GM12872 (cell line): Measurements from ENCODE around the gene CNTN4.

Source experiments
- TF ChIP-seq, protein P1 (sequence below): IDR thresholded peaks from 3 replicates; pipeline ENCODE4 v1.5.1; 2011; ENCODE audit warnings: low read depth, mild to moderate bottlenecking, low read length, moderate library complexity; ENCODE audit not compliant: insufficient read depth

The CNTN4 gene

DNA sequence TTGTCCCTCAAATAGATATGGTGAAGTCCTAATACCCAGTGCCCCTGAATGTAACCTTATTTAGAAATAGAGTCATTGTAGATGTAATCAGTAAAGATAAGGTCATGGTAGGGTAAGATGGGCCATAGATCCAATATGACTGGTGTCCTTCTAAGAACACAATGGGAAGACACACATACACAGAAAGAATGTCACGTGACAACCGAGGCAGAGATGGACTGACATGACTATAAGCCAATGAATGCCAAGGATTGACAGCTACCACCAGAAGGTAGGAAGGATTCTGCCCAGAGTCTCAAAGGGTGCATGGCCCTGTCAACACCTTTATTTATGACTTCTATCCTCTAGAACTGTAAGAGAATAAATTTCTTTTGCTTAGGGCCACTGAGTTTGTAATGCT is 780.4 kb downstream of the CNTN4 start:
- TF ChIP-seq, protein P1, sequence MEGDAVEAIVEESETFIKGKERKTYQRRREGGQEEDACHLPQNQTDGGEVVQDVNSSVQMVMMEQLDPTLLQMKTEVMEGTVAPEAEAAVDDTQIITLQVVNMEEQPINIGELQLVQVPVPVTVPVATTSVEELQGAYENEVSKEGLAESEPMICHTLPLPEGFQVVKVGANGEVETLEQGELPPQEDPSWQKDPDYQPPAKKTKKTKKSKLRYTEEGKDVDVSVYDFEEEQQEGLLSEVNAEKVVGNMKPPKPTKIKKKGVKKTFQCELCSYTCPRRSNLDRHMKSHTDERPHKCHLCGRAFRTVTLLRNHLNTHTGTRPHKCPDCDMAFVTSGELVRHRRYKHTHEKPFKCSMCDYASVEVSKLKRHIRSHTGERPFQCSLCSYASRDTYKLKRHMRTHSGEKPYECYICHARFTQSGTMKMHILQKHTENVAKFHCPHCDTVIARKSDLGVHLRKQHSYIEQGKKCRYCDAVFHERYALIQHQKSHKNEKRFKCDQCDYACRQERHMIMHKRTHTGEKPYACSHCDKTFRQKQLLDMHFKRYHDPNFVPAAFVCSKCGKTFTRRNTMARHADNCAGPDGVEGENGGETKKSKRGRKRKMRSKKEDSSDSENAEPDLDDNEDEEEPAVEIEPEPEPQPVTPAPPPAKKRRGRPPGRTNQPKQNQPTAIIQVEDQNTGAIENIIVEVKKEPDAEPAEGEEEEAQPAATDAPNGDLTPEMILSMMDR: no peak

DNA sequence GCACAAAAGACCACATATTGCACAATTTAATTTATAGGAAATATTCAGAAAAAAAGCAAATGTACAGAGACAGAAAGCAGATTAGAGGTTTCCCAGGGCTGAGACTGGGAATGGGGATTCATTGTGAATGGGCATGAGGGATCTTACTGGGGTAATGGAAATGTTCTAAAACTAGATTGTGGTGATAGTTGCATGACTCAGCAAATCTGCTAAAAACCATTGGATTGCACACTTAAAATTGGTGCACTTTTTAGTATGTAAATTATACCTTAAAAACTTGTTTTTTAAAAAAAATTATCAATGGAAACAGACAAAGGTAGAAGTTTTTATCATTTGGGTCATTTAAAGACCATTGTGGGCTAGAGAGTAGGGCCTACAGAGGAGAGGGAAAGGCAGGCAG is 780.9 kb downstream of the CNTN4 start:
- TF ChIP-seq, protein P1: no peak

DNA sequence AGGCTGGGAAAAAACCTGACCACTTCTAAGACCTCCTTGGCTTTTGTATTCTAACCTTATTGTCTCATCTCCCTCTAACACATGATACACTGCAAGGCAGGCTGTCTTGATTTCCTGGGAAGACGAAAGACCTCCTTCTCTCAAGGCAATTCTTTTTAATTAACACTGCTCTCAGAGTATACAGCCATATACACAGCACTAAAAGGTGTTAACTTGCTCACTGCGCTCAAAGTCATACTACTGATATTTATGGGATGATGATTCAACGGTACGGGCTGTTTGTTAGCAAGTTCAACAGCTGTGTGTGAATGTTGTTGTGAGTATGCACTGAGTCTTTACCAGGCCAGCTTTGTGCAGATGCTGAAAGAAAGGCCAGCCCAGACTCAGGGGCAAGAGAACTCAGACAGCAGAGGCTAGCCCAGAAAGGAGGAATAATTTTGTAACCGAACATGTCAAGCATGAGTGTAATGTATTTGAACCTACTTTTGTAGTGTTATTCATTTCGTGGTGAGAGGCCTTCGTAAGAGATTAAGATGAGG is 781.6 kb downstream of the CNTN4 start:
- TF ChIP-seq, protein P1: no peak

DNA sequence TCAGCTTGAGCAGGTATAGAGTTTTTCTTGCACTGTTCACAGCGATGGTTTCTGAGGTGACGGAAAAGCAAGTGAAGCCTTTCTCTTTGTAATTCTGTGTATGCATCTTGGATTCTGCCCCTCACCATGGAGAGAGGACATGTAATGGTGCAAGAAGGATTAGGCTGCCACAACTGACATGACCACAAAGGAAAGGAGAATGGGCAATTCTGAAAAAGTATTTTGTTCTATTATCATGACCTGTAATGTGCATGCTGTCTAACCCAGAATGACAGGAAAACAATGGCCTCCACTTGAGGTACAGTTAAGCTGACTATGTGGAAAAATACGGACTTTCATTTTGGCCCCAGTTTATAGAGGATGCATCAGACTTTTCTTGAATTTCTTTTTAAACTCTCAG is 784.6 kb downstream of the CNTN4 start:
- TF ChIP-seq, protein P1: no peak

DNA sequence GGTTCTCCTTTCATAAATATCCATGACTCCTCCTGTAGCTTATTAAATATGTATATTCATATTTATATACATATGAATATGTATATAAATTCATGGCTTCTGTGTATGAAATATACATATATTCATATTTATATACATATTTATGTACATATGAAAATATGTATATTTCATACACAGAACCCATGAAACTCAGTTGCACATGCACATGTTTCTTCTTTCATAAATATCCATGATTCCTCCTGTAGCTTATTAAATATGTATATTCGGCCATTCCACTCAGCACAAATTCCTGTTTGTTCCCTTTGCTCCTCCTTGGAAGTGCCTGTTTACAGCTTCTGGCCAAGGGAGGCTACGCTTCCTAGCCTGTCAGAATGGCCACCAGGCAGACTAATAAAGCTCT is 789.9 kb downstream of the CNTN4 start:
- TF ChIP-seq, protein P1: no peak

DNA sequence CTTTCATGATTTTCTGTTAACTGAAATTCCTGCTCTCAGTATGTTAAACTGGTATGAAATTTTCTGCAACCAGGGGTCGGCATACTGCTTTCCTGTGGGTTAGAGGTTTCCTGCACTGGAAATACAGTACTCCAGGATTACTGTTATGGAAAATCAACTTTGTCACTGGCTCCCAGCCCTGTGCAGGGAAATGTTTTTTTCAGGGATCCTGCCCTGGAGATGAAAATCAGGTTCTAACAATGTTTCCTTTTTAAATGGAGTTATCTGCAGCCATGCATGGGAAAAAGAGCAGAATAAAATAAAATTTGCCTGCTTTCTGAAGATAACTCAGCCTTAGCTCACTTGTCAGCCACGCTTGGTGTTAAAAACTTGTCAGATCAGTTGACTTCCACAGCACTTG is 791.1 kb downstream of the CNTN4 start:
- TF ChIP-seq, protein P1: no peak

DNA sequence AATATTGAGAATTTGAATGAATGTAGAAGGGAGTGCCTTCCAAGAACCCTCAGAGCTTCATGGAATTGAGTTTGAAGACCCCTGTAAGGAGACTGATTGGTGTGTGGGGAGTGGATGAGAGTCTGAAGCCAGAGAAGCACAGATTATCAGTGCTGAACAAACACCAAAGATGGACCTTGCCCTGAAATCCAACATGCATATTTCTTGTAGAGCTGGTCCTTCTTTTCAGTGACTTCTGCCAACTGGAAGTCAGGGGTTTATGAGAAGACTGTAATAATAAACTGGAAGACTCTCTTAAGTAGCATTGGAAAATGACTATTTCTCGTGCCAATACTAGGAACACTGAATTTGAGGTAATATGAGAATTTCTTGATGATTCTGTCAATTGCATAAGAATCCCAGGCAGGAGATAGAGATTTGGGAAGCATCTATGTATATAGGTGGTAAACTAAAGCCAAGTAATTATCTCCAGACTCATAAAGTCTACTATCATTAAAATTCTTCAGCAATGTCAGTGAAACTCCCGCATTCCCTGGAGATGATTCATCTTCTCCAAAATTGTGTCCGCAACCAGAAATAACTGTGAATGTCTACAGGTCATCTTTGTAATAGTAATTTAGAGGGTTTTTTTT is 797.8 kb downstream of the CNTN4 start:
- TF ChIP-seq, protein P1: no peak

DNA sequence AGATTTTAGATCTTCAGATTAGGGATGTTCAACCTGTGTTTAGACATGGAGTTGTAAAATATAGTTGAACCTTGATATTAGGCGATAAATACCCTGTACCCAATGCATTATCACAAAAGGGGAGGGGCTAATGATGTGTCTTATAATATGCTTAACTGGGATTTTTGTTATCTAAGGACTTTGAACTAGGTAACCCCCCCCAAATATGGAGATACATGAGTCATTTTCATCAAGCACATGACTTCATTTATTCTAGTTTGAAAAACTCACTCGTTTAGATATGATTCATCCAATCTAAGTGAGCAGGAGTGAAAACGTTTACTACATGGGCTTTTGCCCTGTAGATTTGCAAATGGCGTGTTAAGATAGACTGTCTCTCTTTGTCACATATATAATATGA is 799.2 kb downstream of the CNTN4 start:
- TF ChIP-seq, protein P1: no peak
